MCF 10A (cell line): ENCODE measurements around the gene KCTD16. TPM values are rescaled to one million over a fixed set of nuclear protein-coding genes. Genes with fewer than 3 reads are reported as not detected.

Experiments used
- BruUV-seq: library from RNA; stranded (reverse); fragments of 400-500 nt; replicated peaks from 2 replicates; lab custom pipeline; 2021; lab: Mats Ljungman, UMichigan
- CTCF ChIA-PET: fragments of 300-600 bp; sonication (Branson Sonifier 250); formaldehyde crosslinking; extraction: SDS; loops from one replicate; lab custom pipeline; 2021; ENCODE audit warnings: antibody characterized with exemption, inconsistent platforms; lab: Yijun Ruan, JAX
- POLR2A ChIA-PET: fragments of 300-600, 350-650 bp; sonication (Branson Sonifier 250); formaldehyde crosslinking; extraction: SDS; loops from one replicate; lab custom pipeline; 2020; ENCODE audit warnings: antibody characterized with exemption, inconsistent platforms; lab: Yijun Ruan, JAX
- DNase-seq: peaks from one replicate; pipeline ENCODE4 v3.0.0-alpha.2; 2018; ENCODE audit not compliant: unreplicated experiment
- H3K27ac Mint-ChIP-seq: one replicate; pipeline ENCODE4 v1.8.0; 2022; ENCODE audit warnings: mild to moderate bottlenecking, low read depth, mixed read lengths; ENCODE audit not compliant: unreplicated experiment
- H3K27me3 Mint-ChIP-seq: one replicate; pipeline ENCODE4 v1.8.0; 2022; ENCODE audit warnings: mixed read lengths; ENCODE audit not compliant: insufficient read depth, unreplicated experiment
- H3K36me3 Mint-ChIP-seq: one replicate; pipeline ENCODE4 v1.8.0; 2022; ENCODE audit warnings: mild to moderate bottlenecking, moderate library complexity, mixed read lengths; ENCODE audit not compliant: insufficient read depth, unreplicated experiment
- H3K4me1 Mint-ChIP-seq: one replicate; pipeline ENCODE4 v1.8.0; 2022; ENCODE audit warnings: mixed read lengths; ENCODE audit not compliant: insufficient read depth, unreplicated experiment
- H3K4me3 Mint-ChIP-seq: one replicate; pipeline ENCODE4 v1.8.0; 2022; ENCODE audit warnings: mild to moderate bottlenecking, moderate library complexity, mixed read lengths; ENCODE audit not compliant: unreplicated experiment
- H3K9me3 Mint-ChIP-seq: one replicate; pipeline ENCODE4 v1.8.0; 2022; ENCODE audit warnings: mixed read lengths; ENCODE audit not compliant: unreplicated experiment
- CTCF ChIP-seq: fragments of 200-600 bp; IDR thresholded peaks from one replicate; pipeline ENCODE4 v1.8.0; 2022; ENCODE audit warnings: antibody characterized with exemption, mild to moderate bottlenecking; ENCODE audit not compliant: unreplicated experiment
- intact Hi-C: fragments of 100-400 bp; cut with micrococcal nuclease; formaldehyde crosslinking; loops from 2 replicates; pipeline ENCODE4 v1.14.1; 2022
- total RNA-seq: library from RNA; stranded (reverse); gene quantifications from 2 replicates; pipeline ENCODE4 v1.2.3, GENCODE V29; 2022

Gene KCTD16
- total RNA-seq, 1 experiment from 2014 or later: 0.16 TPM

- Mint-ChIP-seq H3K4me1 (peaks cover 10% of the 10 kb centered on the region), H3K36me3 (no peaks in the 10 kb centered on the region), H3K9me3 (no peaks in the 10 kb centered on the region), H3K27me3 (no peaks in the 10 kb centered on the region), H3K27ac (no peak overlapping the region), H3K4me3 (no peak overlapping the region)
- no TSS peak for BruUV-seq
- no peak for TF ChIP-seq CTCF
- intact Hi-C loops: no loop called here
- CTCF ChIA-PET: interaction anchor here (0.6 to 0.9 kb wide), 2 partner anchors 45 to 311 kb away, joined by 3 to 5 read pairs; no protein-coding TSS in a partner anchor
- peak; percentile 58 for DNase-seq
- POLR2A ChIA-PET: interaction anchor here (0.5 to 1.1 kb wide), 4 partner anchors 14 to 1962 kb away, joined by 3 to 4 read pairs (median 3); no protein-coding TSS in a partner anchor
Measured at GRCh38 chr5:144484124-144484897, 313.6 kb downstream of the KCTD16 start.

DNA sequence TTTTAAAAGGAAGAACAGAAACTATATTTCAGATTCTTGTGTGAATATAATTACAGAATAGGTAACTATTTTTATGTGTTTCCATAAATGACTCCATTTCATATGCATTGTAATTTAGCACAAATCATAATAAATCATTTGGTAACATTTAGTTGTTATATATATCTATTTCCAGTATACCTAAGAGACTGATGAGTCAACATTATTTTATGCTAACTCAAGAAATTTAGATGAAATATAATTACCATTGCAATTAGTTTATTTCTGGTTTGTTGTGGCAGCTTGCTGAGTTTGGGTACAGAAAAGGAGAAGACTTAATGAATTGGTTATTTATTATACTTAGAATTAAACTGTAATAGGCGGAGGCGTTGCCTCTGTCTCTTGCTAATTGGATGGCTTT lies 314.9 kb downstream of the KCTD16 start:
- POLR2A ChIA-PET: no interaction called here
- H3K4me3 Mint-ChIP-seq: no peak overlapping the region
- DNase-seq: no peak
- peaks cover 10% of the 10 kb centered on the region for H3K4me1 Mint-ChIP-seq
- no TSS peak for BruUV-seq
- intact Hi-C loops: no loop called here
- H3K27ac Mint-ChIP-seq: no peak overlapping the region
- no peaks in the 10 kb centered on the region for H3K9me3 Mint-ChIP-seq
- TF ChIP-seq CTCF: no peak
- no peaks in the 10 kb centered on the region for H3K27me3 Mint-ChIP-seq
- no peaks in the 10 kb centered on the region for H3K36me3 Mint-ChIP-seq
- CTCF ChIA-PET: interaction anchor here (0.9 kb wide), 1 partner anchor 15 kb away, joined by 3 read pairs; no protein-coding TSS in a partner anchor

DNA sequence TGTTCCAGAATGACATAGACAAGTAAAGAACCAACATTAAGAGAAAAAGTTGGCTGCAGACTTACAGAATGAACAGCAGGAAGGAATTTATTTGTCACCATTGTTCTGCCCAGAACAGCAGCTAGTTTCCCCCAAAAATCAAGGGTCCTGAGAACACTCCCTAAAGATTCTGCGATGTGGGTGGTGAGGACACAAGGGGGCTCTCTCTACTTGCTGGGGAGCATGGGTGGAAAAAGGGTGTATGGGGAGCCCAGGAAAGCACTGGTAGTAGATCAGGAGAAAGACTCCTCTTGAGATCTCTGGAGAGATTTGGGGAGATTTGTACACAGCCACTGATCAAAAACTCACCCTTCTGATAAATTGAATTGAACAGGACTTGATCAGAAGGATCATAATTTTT lies 316.5 kb downstream of the KCTD16 start:
- no peaks in the 10 kb centered on the region for H3K9me3 Mint-ChIP-seq
- no peaks in the 10 kb centered on the region for H3K36me3 Mint-ChIP-seq
- no peak for TF ChIP-seq CTCF
- H3K4me3 Mint-ChIP-seq: no peak overlapping the region
- intact Hi-C loops: no loop called here
- ChIA-PET POLR2A (interaction anchor here (1.1 kb wide), 1 partner anchor 50 kb away, joined by 3 read pairs; no protein-coding TSS in a partner anchor), CTCF (interaction anchor here (0.6 to 1.4 kb wide), 3 partner anchors 19 to 1269 kb away, joined by 3 to 5 read pairs (median 4); no protein-coding TSS in a partner anchor)
- BruUV-seq: no TSS peak
- peaks cover 10% of the 10 kb centered on the region for H3K4me1 Mint-ChIP-seq
- H3K27ac Mint-ChIP-seq: no peak overlapping the region
- peak; percentile 29 for DNase-seq
- H3K27me3 Mint-ChIP-seq: no peaks in the 10 kb centered on the region

- ChIA-PET POLR2A (interaction anchor here (0.6 to 1.4 kb wide), 4 partner anchors 12 to 95 kb away, joined by 3 read pairs; no protein-coding TSS in a partner anchor), CTCF (interaction anchor here (1.5 kb wide), 1 partner anchor 859 kb away, joined by 10 read pairs; no protein-coding TSS in a partner anchor)
- no TSS peak for BruUV-seq
- Mint-ChIP-seq H3K36me3 (no peaks in the 10 kb centered on the region), H3K27me3 (no peaks in the 10 kb centered on the region), H3K27ac (no peak overlapping the region), H3K4me1 (peaks cover 10% of the 10 kb centered on the region), H3K4me3 (no peak overlapping the region), H3K9me3 (no peaks in the 10 kb centered on the region)
- no peak for TF ChIP-seq CTCF
- intact Hi-C loops: no loop called here
- DNase-seq: no peak
Measured at GRCh38 chr5:144487761-144488160, 317.1 kb downstream of the KCTD16 start.
